HG03575 (cell line): ENCODE results near the gene LETMD1.
A peak's percentile ranks its signal among the peaks of the same experiment; 100 is the strongest.
"Not testable (repeated sequence)": the region's sequence is repeated elsewhere in the genome, so short reads cannot be mapped to it uniquely, and the experiment has no call there.

ENCODE experiments used
- ATAC-seq: cut with Tn5 transposase; IDR thresholded peaks from one replicate; pipeline ENCODE4 v1.9.1; 2021; ENCODE audit not compliant: unreplicated experiment, insufficient number of reproducible peaks, low FRiP score; ENCODE audit errors: extremely low read depth

Gene LETMD1

GRCh38 chr12:51067771-51068170 lies 19.6 kb downstream of the LETMD1 start:
- ATAC-seq, result no peak

- no peak for ATAC-seq
These were observed 21.9 kb downstream of the LETMD1 start for GRCh38 chr12:51070004-51070403.

- no peak for ATAC-seq
These were observed 23.5 kb downstream of the LETMD1 start for GRCh38 chr12:51071663-51072062.

GRCh38 chr12:51075390-51075789 lies 27.3 kb downstream of the LETMD1 start:
- ATAC-seq, result no peak

GRCh38 chr12:51076236-51076930 lies 28.3 kb downstream of the LETMD1 start:
- no peak for ATAC-seq

GRCh38 chr12:51077930-51078329 lies 29.8 kb downstream of the LETMD1 start:
- no peak for ATAC-seq

GRCh38 chr12:51078346-51078745 lies 30.2 kb downstream of the LETMD1 start:
- ATAC-seq, result not testable (repeated sequence)

GRCh38 chr12:51078866-51079265 lies 30.7 kb downstream of the LETMD1 start:
- not testable (repeated sequence) for ATAC-seq

GRCh38 chr12:51080136-51080535 lies 32.0 kb downstream of the LETMD1 start:
- ATAC-seq, result no peak

GRCh38 chr12:51081421-51081820 lies 33.3 kb downstream of the LETMD1 start:
- no peak for ATAC-seq

- ATAC-seq, result no peak
These were observed 34.5 kb downstream of the LETMD1 start for GRCh38 chr12:51082561-51083125.

GRCh38 chr12:51083126-51083833 lies 35.2 kb downstream of the LETMD1 start, which contains the start of gene CSRNP2:
TSS of gene CSRNP2 (minus strand) at chr12:51083596. CDS start at chr12:51076561, 7,035 bp downstream.
- ATAC-seq, result peak; percentile 53

GRCh38 chr12:51085757-51086156 lies 37.6 kb downstream of the LETMD1 start:
- ATAC-seq, result no peak

GRCh38 chr12:51086933-51087332 lies 38.8 kb downstream of the LETMD1 start:
- ATAC-seq, result no peak

GRCh38 chr12:51087818-51088217 lies 39.7 kb downstream of the LETMD1 start:
- no peak for ATAC-seq

- ATAC-seq, result no peak
These were observed 42.6 kb downstream of the LETMD1 start for GRCh38 chr12:51090705-51091229.

- no peak for ATAC-seq
These were observed 50.5 kb downstream of the LETMD1 start for GRCh38 chr12:51098611-51099010.

- ATAC-seq, result no peak
These were observed 55.9 kb downstream of the LETMD1 start for GRCh38 chr12:51103977-51104376.

- ATAC-seq, result no peak
These were observed 60.0 kb downstream of the LETMD1 start for GRCh38 chr12:51108136-51108535.
